Measurements from ENCODE around the gene MAP3K3. TPM values are rescaled to one million over a fixed set of nuclear protein-coding genes. Genes with fewer than 3 reads are reported as not detected.
A peak's percentile ranks its signal among the peaks of the same experiment; 100 is the strongest.

The MAP3K3 gene
- total RNA-seq, 4 donors from 2014 or later, result 21.8 to 58.7 (median 29.7) TPM

- ATAC-seq (peak in 1 of 2 donors; percentile 10), DNase-seq (no peak)
- in situ Hi-C loops (cut with MboI; ENCODE audit: low sequenced_read_pairs in 4 of 4), result loop anchor here in 1 of 4 donors (25.0 kb wide), 1 partner anchor 263 kb away; the partner anchor contains the start of gene CYB561
- Histone ChIP-seq H3K27me3 (peaks cover 5 to 20% (median 10%) of the 10 kb centered on the region in 3 donors), H3K9me3 (no peaks in the 10 kb centered on the region), H3K36me3 (peaks cover 0 to 23% of the 10 kb centered on the region in 2 donors), H3K27ac (peak within 1 kb of the TSS in 2 of 4 donors; percentile 39 to 52), H3K4me1 (peaks cover 17 to 24% of the 10 kb centered on the region in 2 donors), H3K4me3 (peak within 1 kb of the TSS; percentile 38 to 54 (median 52))
- TF ChIP-seq CTCF (IDR thresholded peaks at IDR 0.05 in 4 of 5, conservative IDR thresholded peaks at IDR 0.05 in 1 of 5) (no peak), POLR2A (IDR thresholded peaks at IDR 0.05) (no peak)
- intact Hi-C loops (cut with DNase I; ENCODE audit: low total_unique reads), result loop anchor here (5.0 kb wide), 2 partner anchors 78 to 273 kb away; partner anchors contain the start of gene MAP3K3
These were observed 77.7 kb downstream of the MAP3K3 start, which contains the start of gene LIMD2 for GRCh38 chr17:63699638-63700527. Gene LIMD2 (minus strand): TSS chr17:63700125. CDS start chr17:63699298, 827 bp downstream.

- intact Hi-C loops (cut with DNase I; ENCODE audit: low total_unique reads), result no loop called here
- ATAC-seq, result peak; percentile 12 to 30
These were observed 78.6 kb downstream of the MAP3K3 start for GRCh38 chr17:63700528-63701455.

GRCh38 chr17:63701456-63701820 is 79.2 kb downstream of the MAP3K3 start:
- in situ Hi-C loops (cut with MboI; ENCODE audit: low sequenced_read_pairs in 4 of 4), result loop anchor here in 1 of 4 donors (25.0 kb wide), 1 partner anchor 264 kb away; the partner anchor contains the start of gene CYB561
- Histone ChIP-seq H3K27me3 (peaks cover 5 to 20% (median 10%) of the 10 kb centered on the region in 3 donors), H3K27ac (peak overlapping the region in 1 of 4 donors; percentile 52), H3K36me3 (peaks cover 0 to 39% of the 10 kb centered on the region in 2 donors), H3K4me3 (peak overlapping the region; percentile 33 to 51 (median 44)), H3K4me1 (peaks cover 17 to 24% of the 10 kb centered on the region in 2 donors), H3K9me3 (no peaks in the 10 kb centered on the region)
- no peak for TF ChIP-seq POLR2A (IDR thresholded peaks at IDR 0.05)
- TF ChIP-seq CTCF (IDR thresholded peaks at IDR 0.05 in 4 of 5, conservative IDR thresholded peaks at IDR 0.05 in 1 of 5), result no peak
- DNase-seq, result no peak
- intact Hi-C loops (cut with DNase I; ENCODE audit: low total_unique reads), result no loop called here
- no peak for ATAC-seq

More at GRCh38 chr17:63700528-63701455, 78.6 kb downstream of the MAP3K3 start:
- peaks cover 5 to 20% (median 10%) of the 10 kb centered on the region in 3 donors for H3K27me3 ChIP-seq
- H3K4me1 ChIP-seq, result peaks cover 17 to 24% of the 10 kb centered on the region in 2 donors
- in situ Hi-C loops (cut with MboI; ENCODE audit: low sequenced_read_pairs in 4 of 4), result loop anchor here in 1 of 4 donors (25.0 kb wide), 1 partner anchor 263 kb away; the partner anchor contains the start of gene CYB561
- no peaks in the 10 kb centered on the region for H3K9me3 ChIP-seq
- TF ChIP-seq POLR2A (IDR thresholded peaks at IDR 0.05), result no peak
- peak in 3 of 5 experiments; percentile 15 to 22 (median 18) for TF ChIP-seq CTCF (IDR thresholded peaks at IDR 0.05 in 4 of 5, conservative IDR thresholded peaks at IDR 0.05 in 1 of 5)
- H3K4me3 ChIP-seq, result peak overlapping the region; percentile 33 to 51 (median 44)
- H3K27ac ChIP-seq, result peak overlapping the region in 2 of 4 donors; percentile 32 to 52
- H3K36me3 ChIP-seq, result peaks cover 0 to 32% of the 10 kb centered on the region in 2 donors
- no peak for DNase-seq

Measured in gastrocnemius medialis (tissue), 4 donors.